Measurements from ENCODE around the gene PAPSS2. TPM values are rescaled to one million over a fixed set of nuclear protein-coding genes. Genes with fewer than 3 reads are reported as not detected.
"Not testable (repeated sequence)": the region's sequence is repeated elsewhere in the genome, so short reads cannot be mapped to it uniquely, and the experiment has no call there.

The PAPSS2 gene
- total RNA-seq, 2 experiments from 2014 or later = 0.04 to 0.11 TPM

- POLR2A ChIA-PET = no interaction called here
Observed at GRCh38 chr10:87734987-87735827, 75.5 kb downstream of the PAPSS2 start.

GRCh38 chr10:87738253-87738652 is 78.6 kb downstream of the PAPSS2 start:
- POLR2A ChIA-PET, CTCF ChIA-PET: not testable (repeated sequence)

More at GRCh38 chr10:87734987-87735827, 75.5 kb downstream of the PAPSS2 start:
- CTCF ChIA-PET = interaction anchor here (0.6 to 1.2 kb wide), 5 partner anchors 37 to 1075 kb away, joined by 3 to 4 read pairs (median 3); no protein-coding TSS in a partner anchor

DNA sequence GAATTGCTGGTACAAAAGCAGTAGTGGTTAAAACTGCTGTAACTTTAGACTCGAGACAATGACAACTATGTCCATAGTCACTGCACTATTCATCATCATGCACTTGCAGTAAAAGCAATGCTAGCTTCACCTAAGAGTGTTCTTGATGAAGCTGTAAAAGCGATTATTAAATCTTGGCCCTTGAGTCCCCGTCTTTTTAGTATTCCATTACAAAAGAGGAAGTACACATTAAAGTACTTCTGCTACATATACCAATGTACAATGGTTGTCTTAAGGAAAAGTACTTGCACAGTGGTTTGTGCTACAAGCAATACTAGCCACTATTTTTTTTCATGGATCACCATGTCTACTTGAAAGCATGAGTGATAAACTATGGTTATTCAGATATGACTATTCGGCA is 80.0 kb downstream of the PAPSS2 start:
- POLR2A ChIA-PET = no interaction called here
- CTCF ChIA-PET = no interaction called here

DNA sequence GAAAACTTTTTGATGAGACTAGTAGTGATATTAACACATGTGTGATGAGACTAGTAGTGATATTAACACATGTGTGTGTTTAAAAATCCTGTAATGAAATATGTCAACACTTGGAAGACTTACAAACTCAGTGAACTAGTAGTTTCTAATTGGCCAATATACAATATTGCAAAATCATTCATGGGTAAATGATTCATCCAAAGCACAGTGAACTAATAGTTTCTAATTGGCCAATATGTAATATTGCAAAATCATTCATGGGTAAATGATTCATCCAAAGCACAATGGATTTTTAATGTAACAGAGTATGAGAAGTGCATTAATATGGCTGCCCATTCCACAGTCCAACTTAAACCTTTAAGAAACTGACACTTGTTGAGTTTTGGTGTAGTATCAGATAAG is 80.6 kb downstream of the PAPSS2 start:
- CTCF ChIA-PET = interaction anchor here (0.8 kb wide), 1 partner anchor 13 kb away, joined by 3 read pairs; no protein-coding TSS in a partner anchor
- POLR2A ChIA-PET = no interaction called here

DNA sequence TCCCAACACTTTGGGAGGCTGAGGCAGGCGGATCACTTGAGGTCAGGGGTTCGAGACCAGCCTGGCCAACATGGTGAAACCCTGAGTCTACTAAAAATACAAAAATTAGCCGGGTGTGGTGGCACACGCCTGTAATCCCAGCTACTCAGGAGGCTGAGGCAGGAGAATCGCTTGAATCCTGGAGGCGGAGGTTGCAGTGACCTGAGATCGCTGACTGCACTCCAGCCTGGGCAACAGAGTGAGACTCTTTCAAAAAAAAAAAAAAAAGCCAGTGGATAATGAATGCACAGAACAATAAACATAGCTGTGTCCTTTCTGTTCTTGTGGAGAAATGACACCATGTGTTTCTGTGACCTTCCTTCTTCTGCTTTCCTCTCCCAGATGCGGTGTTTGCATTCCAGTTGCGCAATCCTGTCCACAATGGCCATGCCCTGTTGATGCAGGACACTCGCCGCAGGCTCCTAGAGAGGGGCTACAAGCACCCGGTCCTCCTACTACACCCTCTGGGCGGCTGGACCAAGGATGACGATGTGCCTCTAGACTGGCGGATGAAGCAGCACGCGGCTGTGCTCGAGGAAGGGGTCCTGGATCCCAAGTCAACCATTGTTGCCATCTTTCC is 83.4 kb downstream of the PAPSS2 start:
- POLR2A ChIA-PET = interaction anchor here (0.7 kb wide), 1 partner anchor 115 kb away, joined by 5 read pairs; no protein-coding TSS in a partner anchor
- CTCF ChIA-PET = not testable (repeated sequence)

DNA sequence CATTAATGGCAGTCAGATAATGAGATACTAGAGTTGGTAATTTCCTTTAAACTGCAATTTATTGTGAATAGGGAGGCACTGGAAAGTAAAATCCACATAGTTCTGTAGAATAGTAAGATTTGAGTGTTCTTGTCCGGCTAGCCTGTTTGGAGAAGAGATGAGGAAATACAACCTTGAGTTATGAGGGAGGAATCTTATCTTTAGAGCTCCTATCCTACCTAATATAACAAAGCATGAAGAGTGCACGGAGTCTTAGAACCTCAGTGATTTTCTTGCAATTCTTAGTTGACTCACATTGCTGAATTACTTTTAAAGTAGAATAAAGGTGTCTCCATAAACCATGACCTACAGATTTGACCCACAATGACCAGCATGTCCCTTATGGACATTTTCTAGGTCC is 84.9 kb downstream of the PAPSS2 start:
- CTCF ChIA-PET = no interaction called here
- POLR2A ChIA-PET = no interaction called here

- POLR2A ChIA-PET = no interaction called here
- CTCF ChIA-PET = no interaction called here
Observed at GRCh38 chr10:87746911-87747310, 87.2 kb downstream of the PAPSS2 start.

GRCh38 chr10:87748244-87748643 is 88.6 kb downstream of the PAPSS2 start:
- POLR2A ChIA-PET, CTCF ChIA-PET: not testable (repeated sequence)

DNA sequence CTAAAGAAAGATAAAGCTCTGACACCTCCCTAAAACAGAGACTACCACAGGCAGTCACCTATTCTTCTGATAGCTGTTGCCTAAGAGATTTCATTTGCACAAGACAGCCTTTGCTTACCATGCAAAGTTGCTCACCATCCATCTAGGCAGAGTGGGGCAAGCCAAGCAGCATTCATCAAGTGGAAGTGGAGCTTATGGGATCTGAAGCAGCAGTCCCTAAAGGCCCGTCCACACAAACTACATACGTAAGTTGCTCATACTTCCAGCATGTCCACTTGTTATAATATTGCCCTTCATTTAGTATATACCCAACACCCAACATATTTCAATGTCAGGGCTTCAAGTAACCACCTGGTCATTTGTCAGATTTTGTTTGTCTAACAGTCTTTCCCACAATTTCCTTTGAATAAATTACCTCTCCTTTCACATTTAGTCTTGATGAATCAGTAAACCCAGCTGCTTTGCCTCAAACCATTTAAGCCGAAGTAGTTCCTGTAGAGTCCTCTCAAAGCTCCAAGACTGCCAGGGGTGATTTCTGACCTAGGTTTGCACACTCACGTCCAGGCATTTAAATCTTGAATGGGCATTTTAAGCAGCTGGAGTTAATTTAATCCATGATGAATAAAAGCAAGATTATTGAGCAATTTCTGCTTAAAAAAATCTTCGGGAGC is 90.5 kb downstream of the PAPSS2 start:
- ChIA-PET POLR2A (no interaction called here), CTCF (interaction anchor here (0.6 kb wide), 1 partner anchor 165 kb away, joined by 3 read pairs; no protein-coding TSS in a partner anchor)

- CTCF ChIA-PET = interaction anchor here (0.6 kb wide), 1 partner anchor 165 kb away, joined by 3 read pairs; no protein-coding TSS in a partner anchor
- POLR2A ChIA-PET = no interaction called here
Observed at GRCh38 chr10:87750817-87751216, 91.1 kb downstream of the PAPSS2 start.

- ChIA-PET CTCF (no interaction called here), POLR2A (no interaction called here)
Observed at GRCh38 chr10:87751274-87751673, 91.6 kb downstream of the PAPSS2 start.

- CTCF ChIA-PET = no interaction called here
- POLR2A ChIA-PET = no interaction called here
Observed at GRCh38 chr10:87752566-87752965, 92.9 kb downstream of the PAPSS2 start.

- POLR2A ChIA-PET = no interaction called here
Observed at GRCh38 chr10:87753995-87754866, 94.6 kb downstream of the PAPSS2 start.

DNA sequence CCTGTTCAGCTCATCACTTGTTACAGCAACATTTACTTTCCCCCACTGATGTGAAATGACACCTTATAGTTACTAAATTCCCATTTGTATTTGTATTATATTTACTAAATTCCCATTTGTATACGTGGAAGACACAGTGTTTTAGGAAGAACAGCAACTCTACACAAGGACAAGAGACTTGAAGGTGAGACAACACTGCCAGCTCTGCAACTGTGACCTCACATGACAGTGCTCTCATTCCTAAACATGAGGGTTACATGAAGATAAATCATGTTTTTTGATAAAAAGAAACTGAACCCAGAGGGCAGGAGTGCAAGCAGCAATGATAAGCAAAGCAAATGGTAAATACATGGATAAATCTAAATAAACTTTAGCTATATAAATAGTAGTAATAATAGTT is 98.0 kb downstream of the PAPSS2 start:
- POLR2A ChIA-PET = no interaction called here
- CTCF ChIA-PET = no interaction called here

More at GRCh38 chr10:87753995-87754866, 94.6 kb downstream of the PAPSS2 start:
- CTCF ChIA-PET = no interaction called here

DNA sequence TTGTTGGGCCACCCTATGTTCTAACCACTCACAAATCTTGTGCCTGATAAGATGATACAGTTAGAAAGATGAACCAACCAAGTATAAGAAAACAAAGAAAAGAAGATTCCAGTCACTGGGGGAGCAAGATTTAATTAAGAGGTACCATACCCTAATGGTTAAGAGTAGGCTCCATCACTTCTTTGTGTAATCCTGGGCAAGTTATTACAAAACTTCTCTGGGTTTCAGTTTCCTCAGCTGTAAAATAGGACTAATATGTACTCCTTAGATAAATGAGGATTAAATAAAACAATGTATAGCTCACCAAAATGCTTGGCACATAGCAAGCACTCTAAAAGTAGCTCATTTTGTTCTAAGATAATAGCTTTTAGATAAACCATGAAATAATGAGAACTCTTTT is 99.9 kb downstream of the PAPSS2 start:
- ChIA-PET POLR2A (interaction anchor here (0.5 kb wide), 1 partner anchor 26 kb away, joined by 6 read pairs; no protein-coding TSS in a partner anchor), CTCF (no interaction called here)

DNA sequence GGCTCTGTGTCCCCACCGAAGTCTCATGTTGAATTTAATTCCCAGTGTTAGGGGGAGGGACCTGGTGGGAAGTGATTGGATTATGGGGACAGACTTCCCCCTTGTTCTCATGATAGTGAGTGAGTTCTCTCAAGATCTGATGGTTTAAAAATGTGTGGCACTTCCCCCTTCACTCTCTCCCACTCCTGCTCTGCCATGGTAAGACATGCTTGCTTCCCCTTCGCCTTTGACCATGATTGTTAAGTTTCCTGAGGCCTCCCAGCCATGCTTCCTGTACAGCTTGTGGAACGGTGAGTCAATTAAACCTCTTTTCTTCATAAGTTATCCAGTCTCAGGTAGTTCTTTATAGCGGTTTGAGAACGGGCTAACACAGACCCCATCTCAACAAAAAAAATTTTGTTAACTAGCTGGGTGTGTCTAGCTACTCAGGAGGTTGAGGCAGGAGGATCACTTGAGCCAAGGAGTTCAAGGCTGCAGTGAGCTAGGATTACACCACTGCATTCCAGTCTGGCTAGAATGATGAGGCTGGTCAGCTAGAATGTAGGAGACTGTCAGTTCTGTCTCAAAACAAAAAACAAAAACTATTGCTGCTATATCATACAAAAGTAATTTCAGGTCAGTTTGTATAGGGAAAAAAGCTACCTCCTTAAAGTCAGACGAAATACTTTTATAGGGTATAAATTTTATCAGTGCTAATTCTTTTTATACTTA is 100.7 kb downstream of the PAPSS2 start:
- ChIA-PET POLR2A (interaction anchor here (0.5 kb wide), 1 partner anchor 26 kb away, joined by 6 read pairs; no protein-coding TSS in a partner anchor), CTCF (interaction anchor here (0.6 to 1.0 kb wide), 2 partner anchors 16 to 804 kb away, joined by 3 read pairs; no protein-coding TSS in a partner anchor)

- CTCF ChIA-PET = no interaction called here
- POLR2A ChIA-PET = no interaction called here
Observed at GRCh38 chr10:87761153-87761552, 101.5 kb downstream of the PAPSS2 start.

DNA sequence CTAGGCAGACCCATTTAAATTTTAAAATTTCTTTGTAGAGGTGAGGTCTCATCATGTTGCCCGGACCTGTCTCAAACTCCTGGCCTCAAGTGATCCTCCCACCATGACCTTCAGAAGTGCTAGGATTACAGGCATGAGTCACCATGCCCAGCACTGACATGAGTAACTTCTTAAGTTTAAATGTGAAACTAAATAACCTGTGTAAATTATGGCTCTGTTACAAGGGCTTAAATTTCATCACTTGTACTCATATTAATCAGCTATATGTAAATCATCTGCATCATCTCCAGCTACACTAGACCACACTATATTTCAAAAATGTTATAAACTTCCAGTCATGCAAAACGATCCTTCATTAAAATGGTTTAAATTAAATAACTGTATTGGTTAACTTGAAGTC is 102.2 kb downstream of the PAPSS2 start:
- CTCF ChIA-PET = no interaction called here
- POLR2A ChIA-PET = interaction anchor here (0.7 to 1.2 kb wide), 2 partner anchors 56 to 440 kb away, joined by 3 to 5 read pairs; partner anchors contain the start of gene ATAD1

All from activated CD8-positive, alpha-beta memory T cell treated with anti-CD3 and anti-CD28 coated beads for 36 hours (primary cell).